OCI-LY7 (cell line): ENCODE results near the gene SMG6. TPM values are rescaled to one million over a fixed set of nuclear protein-coding genes. Genes with fewer than 3 reads are reported as not detected.

Experiments used
- BruUV-seq: library from RNA; stranded (reverse); fragments of 400-500 nt; replicated peaks from 2 replicates; lab custom pipeline; 2021; lab: Mats Ljungman, UMichigan
- CTCF ChIA-PET: fragments of 300-600 bp; sonication (Branson Sonifier 250); formaldehyde crosslinking; loops from one replicate; lab custom pipeline; 2022; ENCODE audit warnings: antibody characterized with exemption; ENCODE audit not compliant: unreplicated experiment; lab: Charles Lee
- POLR2A ChIA-PET: fragments of 300-600 bp; sonication (Branson Sonifier 250); formaldehyde crosslinking; loops from one replicate; lab custom pipeline; 2022; ENCODE audit warnings: antibody characterized with exemption; lab: Charles Lee
- DNase-seq: peaks from one replicate; pipeline ENCODE4 v3.0.0-alpha.2; 2015; ENCODE audit warnings: low spot score
- H2AFZ ChIP-seq: fragments of 200-600 bp; sonication (generic), shearing (Covaris generic); 2 replicates; pipeline ENCODE4 v1.6.1; 2014; ENCODE audit warnings: mild to moderate bottlenecking, antibody characterized with exemption, low read length, moderate library complexity
- H3K27ac ChIP-seq: fragments of 200-600 bp; sonication (generic); 2 replicates; pipeline ENCODE4 v1.5.1; 2014; ENCODE audit warnings: mixed run types, low read depth, mild to moderate bottlenecking, moderate library complexity, low read length, inconsistent platforms; ENCODE audit not compliant: poor library complexity, severe bottlenecking
- H3K36me3 ChIP-seq: fragments of 200-600 bp; sonication (generic); 2 replicates; pipeline ENCODE4 v1.6.1; 2014; ENCODE audit warnings: mild to moderate bottlenecking, antibody characterized with exemption, low read length, moderate library complexity, mixed read lengths; ENCODE audit not compliant: insufficient read depth
- H3K4me1 ChIP-seq: fragments of 200-600 bp; sonication (generic); 2 replicates; pipeline ENCODE4 v1.5.1; 2014; ENCODE audit warnings: mild to moderate bottlenecking, low read length; ENCODE audit not compliant: insufficient read depth, poor library complexity, severe bottlenecking
- H3K4me2 ChIP-seq: fragments of 200-600 bp; sonication (generic); 2 replicates; pipeline ENCODE4 v1.6.1; 2014; ENCODE audit warnings: mild to moderate bottlenecking, low read length
- H3K4me3 ChIP-seq: fragments of 200-600 bp; sonication (generic); 2 replicates; pipeline ENCODE4 v1.5.1; 2014; ENCODE audit warnings: mild to moderate bottlenecking, low read depth, low read length; ENCODE audit not compliant: poor library complexity, severe bottlenecking
- H3K79me2 ChIP-seq: fragments of 200-600 bp; sonication (generic); 2 replicates; pipeline ENCODE4 v1.6.1; 2016; ENCODE audit warnings: low read depth, mild to moderate bottlenecking, low read length, moderate library complexity, mixed read lengths; ENCODE audit not compliant: insufficient read depth
- H3K9me2 ChIP-seq: fragments of 200-600 bp; sonication (generic); 2 replicates; pipeline ENCODE4 v1.6.1; 2016; ENCODE audit warnings: mild to moderate bottlenecking, low read length, mixed read lengths; ENCODE audit not compliant: insufficient read depth
- H3K9me3 ChIP-seq: fragments of 200-600 bp; sonication (generic); 2 replicates; pipeline ENCODE4 v1.6.1; 2014; ENCODE audit warnings: mild to moderate bottlenecking, mixed run types, low read length, mixed read lengths
- H4K20me1 ChIP-seq: fragments of 200-600 bp; sonication (generic); 2 replicates; pipeline ENCODE4 v1.6.1; 2014; ENCODE audit warnings: mild to moderate bottlenecking, antibody characterized with exemption, low read length, moderate library complexity, mixed read lengths; ENCODE audit not compliant: insufficient read depth
- CTCF ChIP-seq: fragments of 200-600 bp; sonication (generic); conservative IDR thresholded peaks from 2 replicates; pipeline ENCODE4 v1.5.1; 2014; ENCODE audit warnings: mild to moderate bottlenecking, antibody characterized with exemption, low read length, moderate library complexity, mixed read lengths
- EZH2phosphoT487 ChIP-seq: fragments of 200-600 bp; sonication (generic); IDR thresholded peaks from 2 replicates; pipeline ENCODE4 v1.6.1; 2018; ENCODE audit warnings: low read depth, borderline replicate concordance, mild to moderate bottlenecking, mixed run types, antibody characterized with exemption, low read length, moderate library complexity, mixed read lengths
- intact Hi-C: fragments of 100-400 bp; cut with micrococcal nuclease; formaldehyde crosslinking; loops from one replicate; pipeline ENCODE4 v1.10.0; 2022; ENCODE audit not compliant: unreplicated experiment
- total RNA-seq, 2 experiments: library from RNA; depleted of rRNA in 1 of 2; stranded (reverse); fragments of >200 nt in 1 of 2; shearing (Covaris generic) in 1 of 2; gene quantifications; 2 replicates each; pipeline ENCODE4 v1.2.3, GENCODE V29; 2014 to 2022

Gene SMG6
- total RNA-seq, 2 experiments from 2014 or later, result 12.5 to 17.8 TPM

- Histone ChIP-seq H3K27ac (no peak overlapping the region), H4K20me1 (no peaks in the 10 kb centered on the region), H3K9me2 (no peaks in the 10 kb centered on the region), H3K4me3 (no peak overlapping the region), H3K4me1 (peaks cover 5% of the 10 kb centered on the region), H3K79me2 (no peaks in the 10 kb centered on the region), H3K36me3 (no peaks in the 10 kb centered on the region), H3K4me2 (peak overlapping the region; percentile 13; the same call in 1 of the 2 replicates), H2AFZ (no peak overlapping the region), H3K9me3 (no peaks in the 10 kb centered on the region)
- intact Hi-C loops, result no loop called here
- CTCF ChIA-PET, result no interaction called here
- no TSS peak for BruUV-seq
- TF ChIP-seq CTCF (no peak), EZH2phosphoT487 (no peak)
- POLR2A ChIA-PET, result interaction anchor here (0.6 kb wide), 1 partner anchor 285 kb away, joined by 3 read pairs; no protein-coding TSS in a partner anchor
- DNase-seq, result peak; percentile 45
These were observed 286.2 kb downstream of the SMG6 start for GRCh38 chr17:2017274-2017941.

- no TSS peak for BruUV-seq
- TF ChIP-seq CTCF, result no peak
- Histone ChIP-seq H3K9me3 (no peaks in the 10 kb centered on the region), H4K20me1 (no peaks in the 10 kb centered on the region), H3K4me1 (peaks cover 5% of the 10 kb centered on the region), H3K79me2 (no peaks in the 10 kb centered on the region), H2AFZ (no peak overlapping the region), H3K36me3 (no peaks in the 10 kb centered on the region), H3K4me3 (no peak overlapping the region), H3K27ac (no peak overlapping the region), H3K9me2 (no peaks in the 10 kb centered on the region), H3K4me2 (no peak overlapping the region)
- intact Hi-C loops, result no loop called here
- no peak for DNase-seq
- CTCF ChIA-PET, result no interaction called here
- POLR2A ChIA-PET, result interaction anchor here (0.6 kb wide), 1 partner anchor 284 kb away, joined by 3 read pairs; no protein-coding TSS in a partner anchor
These were observed 287.1 kb downstream of the SMG6 start for GRCh38 chr17:2016494-2016893.

DNA sequence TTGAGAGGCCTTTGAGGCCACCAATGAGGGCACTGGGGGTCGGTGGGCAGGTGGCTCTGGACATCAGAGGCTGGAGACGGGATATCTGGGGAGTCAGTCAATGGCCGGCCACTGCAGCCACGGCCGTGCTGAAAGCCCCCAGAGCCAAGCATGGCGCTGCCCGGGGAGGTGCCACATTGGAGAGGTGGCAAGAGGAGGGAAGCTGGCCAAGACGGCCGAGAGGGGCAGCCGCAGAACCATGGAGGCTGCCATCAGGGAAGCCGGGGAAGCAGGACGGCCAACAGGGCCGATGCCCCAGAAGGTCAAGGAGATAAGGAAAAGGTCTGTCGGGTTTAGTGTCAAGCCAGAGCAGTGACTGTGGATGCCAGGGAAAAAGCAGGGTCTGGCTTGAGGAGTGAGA is 288.3 kb downstream of the SMG6 start:
- Histone ChIP-seq H3K4me3 (no peak overlapping the region), H3K36me3 (no peaks in the 10 kb centered on the region), H4K20me1 (no peaks in the 10 kb centered on the region), H2AFZ (no peak overlapping the region), H3K27ac (no peak overlapping the region), H3K4me2 (no peak overlapping the region), H3K79me2 (no peaks in the 10 kb centered on the region), H3K9me3 (no peaks in the 10 kb centered on the region), H3K9me2 (no peaks in the 10 kb centered on the region), H3K4me1 (peaks cover 5% of the 10 kb centered on the region)
- ChIA-PET POLR2A (no interaction called here), CTCF (no interaction called here)
- TF ChIP-seq EZH2phosphoT487 (no peak), CTCF (no peak)
- no peak for DNase-seq
- intact Hi-C loops, result no loop called here
- BruUV-seq, result no TSS peak
